Thyroid gland (tissue), 4 donors: ENCODE results near the gene CCL17.

ENCODE experiments used
- CTCF ChIP-seq, 6 experiments: fragments of 200-600 bp in 3 of 6; fragments of 450-650 bp in 3 of 6; sonication (generic) in 3 of 6; IDR thresholded peaks; one replicate each; pipeline ENCODE4 v1.5.1; 2016 to 2019; ENCODE audit warnings: antibody characterized with exemption in 6 of 6, mild to moderate bottlenecking in 2 of 6, inconsistent platforms in 1 of 6, moderate library complexity in 1 of 6
- POLR2A ChIP-seq, 2 donors: fragments of 450-650 bp; IDR thresholded peaks; one replicate each; pipeline ENCODE4 v1.6.1; 2017; ENCODE audit warnings: antibody characterized with exemption in 2 of 2, mild to moderate bottlenecking in 2 of 2, moderate library complexity in 1 of 2

GRCh38 chr16:57380671-57381462 is 23.7 kb upstream of the CCL17 start:
- TF ChIP-seq POLR2A (IDR thresholded peaks at IDR 0.05): no peak
- no peak for TF ChIP-seq CTCF (IDR thresholded peaks at IDR 0.05)
